OCI-LY7 (cell line): ENCODE data around the gene CELF4. TPM values are rescaled to one million over a fixed set of nuclear protein-coding genes. Genes with fewer than 3 reads are reported as not detected.

Source experiments
- BruUV-seq: library from RNA; stranded (reverse); fragments of 400-500 nt; replicated peaks from 2 replicates; lab custom pipeline; 2021; lab: Mats Ljungman, UMichigan
- CTCF ChIA-PET: fragments of 300-600 bp; sonication (Branson Sonifier 250); formaldehyde crosslinking; loops from one replicate; lab custom pipeline; 2022; ENCODE audit warnings: antibody characterized with exemption; ENCODE audit not compliant: unreplicated experiment; lab: Charles Lee
- POLR2A ChIA-PET: fragments of 300-600 bp; sonication (Branson Sonifier 250); formaldehyde crosslinking; loops from one replicate; lab custom pipeline; 2022; ENCODE audit warnings: antibody characterized with exemption; lab: Charles Lee
- DNase-seq: peaks from one replicate; pipeline ENCODE4 v3.0.0-alpha.2; 2015; ENCODE audit warnings: low spot score
- H2AFZ ChIP-seq: fragments of 200-600 bp; sonication (generic), shearing (Covaris generic); 2 replicates; pipeline ENCODE4 v1.6.1; 2014; ENCODE audit warnings: mild to moderate bottlenecking, antibody characterized with exemption, low read length, moderate library complexity
- H3K27ac ChIP-seq: fragments of 200-600 bp; sonication (generic); 2 replicates; pipeline ENCODE4 v1.5.1; 2014; ENCODE audit warnings: mixed run types, low read depth, mild to moderate bottlenecking, moderate library complexity, low read length, inconsistent platforms; ENCODE audit not compliant: poor library complexity, severe bottlenecking
- H3K36me3 ChIP-seq: fragments of 200-600 bp; sonication (generic); 2 replicates; pipeline ENCODE4 v1.6.1; 2014; ENCODE audit warnings: mild to moderate bottlenecking, antibody characterized with exemption, low read length, moderate library complexity, mixed read lengths; ENCODE audit not compliant: insufficient read depth
- H3K4me1 ChIP-seq: fragments of 200-600 bp; sonication (generic); 2 replicates; pipeline ENCODE4 v1.5.1; 2014; ENCODE audit warnings: mild to moderate bottlenecking, low read length; ENCODE audit not compliant: insufficient read depth, poor library complexity, severe bottlenecking
- H3K4me2 ChIP-seq: fragments of 200-600 bp; sonication (generic); 2 replicates; pipeline ENCODE4 v1.6.1; 2014; ENCODE audit warnings: mild to moderate bottlenecking, low read length
- H3K4me3 ChIP-seq: fragments of 200-600 bp; sonication (generic); 2 replicates; pipeline ENCODE4 v1.5.1; 2014; ENCODE audit warnings: mild to moderate bottlenecking, low read depth, low read length; ENCODE audit not compliant: poor library complexity, severe bottlenecking
- H3K79me2 ChIP-seq: fragments of 200-600 bp; sonication (generic); 2 replicates; pipeline ENCODE4 v1.6.1; 2016; ENCODE audit warnings: low read depth, mild to moderate bottlenecking, low read length, moderate library complexity, mixed read lengths; ENCODE audit not compliant: insufficient read depth
- H3K9me2 ChIP-seq: fragments of 200-600 bp; sonication (generic); 2 replicates; pipeline ENCODE4 v1.6.1; 2016; ENCODE audit warnings: mild to moderate bottlenecking, low read length, mixed read lengths; ENCODE audit not compliant: insufficient read depth
- H3K9me3 ChIP-seq: fragments of 200-600 bp; sonication (generic); 2 replicates; pipeline ENCODE4 v1.6.1; 2014; ENCODE audit warnings: mild to moderate bottlenecking, mixed run types, low read length, mixed read lengths
- H4K20me1 ChIP-seq: fragments of 200-600 bp; sonication (generic); 2 replicates; pipeline ENCODE4 v1.6.1; 2014; ENCODE audit warnings: mild to moderate bottlenecking, antibody characterized with exemption, low read length, moderate library complexity, mixed read lengths; ENCODE audit not compliant: insufficient read depth
- EZH2phosphoT487 ChIP-seq: fragments of 200-600 bp; sonication (generic); IDR thresholded peaks from 2 replicates; pipeline ENCODE4 v1.6.1; 2018; ENCODE audit warnings: low read depth, borderline replicate concordance, mild to moderate bottlenecking, mixed run types, antibody characterized with exemption, low read length, moderate library complexity, mixed read lengths
- intact Hi-C: fragments of 100-400 bp; cut with micrococcal nuclease; formaldehyde crosslinking; loops from one replicate; pipeline ENCODE4 v1.10.0; 2022; ENCODE audit not compliant: unreplicated experiment
- total RNA-seq, 2 experiments: library from RNA; depleted of rRNA in 1 of 2; stranded (reverse); fragments of >200 nt in 1 of 2; shearing (Covaris generic) in 1 of 2; gene quantifications; 2 replicates each; pipeline ENCODE4 v1.2.3, GENCODE V29; 2014 to 2022
- TF ChIP-seq, protein P1 (sequence below): fragments of 200-600 bp; sonication (generic); conservative IDR thresholded peaks from 2 replicates; pipeline ENCODE4 v1.5.1; 2014; ENCODE audit warnings: mild to moderate bottlenecking, antibody characterized with exemption, low read length, moderate library complexity, mixed read lengths

Gene CELF4
- total RNA-seq, 2 experiments from 2014 or later: not detected

DNA sequence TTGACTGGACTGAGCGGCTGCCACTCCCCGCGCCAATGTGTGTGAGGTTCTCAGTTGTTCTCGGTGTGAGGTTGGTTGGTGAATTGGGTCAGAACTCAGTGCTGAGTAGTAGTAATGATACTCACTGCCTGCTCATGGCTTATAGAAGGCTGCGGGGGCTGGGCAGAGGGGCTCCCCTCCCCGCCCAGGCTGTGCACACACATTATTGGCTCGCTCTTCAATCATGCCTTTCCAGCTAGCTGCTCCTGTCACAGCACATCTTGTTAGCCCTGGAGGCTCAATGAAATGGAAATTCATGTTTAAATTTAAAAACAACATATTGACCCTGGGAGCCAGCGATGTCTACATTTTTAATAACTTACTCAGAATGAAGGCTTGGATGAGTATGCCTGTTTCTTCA lies 152.8 kb downstream of the CELF4 start:
- TF ChIP-seq EZH2phosphoT487: no peak
- TF ChIP-seq, protein P1, sequence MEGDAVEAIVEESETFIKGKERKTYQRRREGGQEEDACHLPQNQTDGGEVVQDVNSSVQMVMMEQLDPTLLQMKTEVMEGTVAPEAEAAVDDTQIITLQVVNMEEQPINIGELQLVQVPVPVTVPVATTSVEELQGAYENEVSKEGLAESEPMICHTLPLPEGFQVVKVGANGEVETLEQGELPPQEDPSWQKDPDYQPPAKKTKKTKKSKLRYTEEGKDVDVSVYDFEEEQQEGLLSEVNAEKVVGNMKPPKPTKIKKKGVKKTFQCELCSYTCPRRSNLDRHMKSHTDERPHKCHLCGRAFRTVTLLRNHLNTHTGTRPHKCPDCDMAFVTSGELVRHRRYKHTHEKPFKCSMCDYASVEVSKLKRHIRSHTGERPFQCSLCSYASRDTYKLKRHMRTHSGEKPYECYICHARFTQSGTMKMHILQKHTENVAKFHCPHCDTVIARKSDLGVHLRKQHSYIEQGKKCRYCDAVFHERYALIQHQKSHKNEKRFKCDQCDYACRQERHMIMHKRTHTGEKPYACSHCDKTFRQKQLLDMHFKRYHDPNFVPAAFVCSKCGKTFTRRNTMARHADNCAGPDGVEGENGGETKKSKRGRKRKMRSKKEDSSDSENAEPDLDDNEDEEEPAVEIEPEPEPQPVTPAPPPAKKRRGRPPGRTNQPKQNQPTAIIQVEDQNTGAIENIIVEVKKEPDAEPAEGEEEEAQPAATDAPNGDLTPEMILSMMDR: no peak
- intact Hi-C loops: no loop called here
- Histone ChIP-seq H2AFZ (no peak overlapping the region), H3K4me1 (no peaks in the 10 kb centered on the region), H3K9me3 (no peaks in the 10 kb centered on the region), H3K4me2 (no peak overlapping the region), H3K79me2 (no peaks in the 10 kb centered on the region), H4K20me1 (no peaks in the 10 kb centered on the region), H3K27ac (no peak overlapping the region), H3K9me2 (no peaks in the 10 kb centered on the region), H3K36me3 (no peaks in the 10 kb centered on the region), H3K4me3 (no peak overlapping the region)
- CTCF ChIA-PET: no interaction called here
- POLR2A ChIA-PET: no interaction called here
- BruUV-seq: no TSS peak
- DNase-seq: no peak

DNA sequence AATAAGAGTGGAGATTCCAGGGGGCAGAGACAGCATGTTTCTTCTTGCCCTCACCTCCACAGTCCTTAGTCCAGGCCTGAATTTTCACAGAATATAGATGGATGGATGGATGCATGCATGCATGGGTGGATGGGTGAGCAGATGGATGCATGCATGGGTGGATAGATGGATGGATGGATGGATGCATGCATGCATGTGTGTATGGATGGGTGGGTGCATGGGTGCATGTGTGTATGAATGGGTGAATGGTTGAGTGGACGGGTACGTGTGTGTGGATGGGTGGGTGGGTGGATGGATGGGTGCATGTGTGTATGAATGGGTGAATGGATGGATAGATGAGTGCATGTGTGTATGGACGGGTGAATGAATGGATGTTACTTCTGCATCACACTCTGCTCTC lies 153.3 kb downstream of the CELF4 start:
- ChIA-PET POLR2A (no interaction called here), CTCF (no interaction called here)
- Histone ChIP-seq H2AFZ (no peak overlapping the region), H3K4me2 (no peak overlapping the region), H3K79me2 (no peaks in the 10 kb centered on the region), H3K9me2 (no peaks in the 10 kb centered on the region), H3K4me3 (no peak overlapping the region), H3K4me1 (no peaks in the 10 kb centered on the region), H3K9me3 (no peaks in the 10 kb centered on the region), H3K36me3 (no peaks in the 10 kb centered on the region), H3K27ac (no peak overlapping the region), H4K20me1 (no peaks in the 10 kb centered on the region)
- no TSS peak for BruUV-seq
- TF ChIP-seq, protein P1: no peak
- TF ChIP-seq EZH2phosphoT487: no peak
- intact Hi-C loops: no loop called here
- no peak for DNase-seq

DNA sequence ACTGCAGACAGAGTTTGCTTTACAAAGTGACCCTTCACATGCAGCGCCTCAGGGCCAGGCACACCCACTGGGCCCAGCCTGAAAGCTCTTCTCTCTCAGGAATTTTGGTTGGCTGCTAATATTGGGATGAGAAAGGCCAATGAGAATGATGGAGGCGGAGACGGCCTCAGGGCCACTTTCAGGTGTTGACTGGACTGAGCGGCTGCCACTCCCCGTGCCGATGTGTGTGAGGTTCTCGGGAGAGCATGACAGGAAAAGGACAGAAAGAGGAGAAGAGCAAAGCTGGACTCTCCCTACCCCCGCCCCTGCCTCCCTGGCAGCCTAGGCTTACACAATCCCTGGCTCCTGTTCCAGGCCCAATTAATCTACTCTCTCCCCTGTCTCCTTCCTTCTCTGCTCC lies 155.7 kb downstream of the CELF4 start:
- no peaks in the 10 kb centered on the region for H4K20me1 ChIP-seq
- H3K9me3 ChIP-seq: no peaks in the 10 kb centered on the region
- no peak overlapping the region for H2AFZ ChIP-seq
- no peaks in the 10 kb centered on the region for H3K4me1 ChIP-seq
- DNase-seq: no peak
- BruUV-seq: no TSS peak
- ChIA-PET POLR2A (no interaction called here), CTCF (no interaction called here)
- H3K36me3 ChIP-seq: no peaks in the 10 kb centered on the region
- H3K27ac ChIP-seq: no peak overlapping the region
- no peak for TF ChIP-seq EZH2phosphoT487
- TF ChIP-seq, protein P1: no peak
- no peaks in the 10 kb centered on the region for H3K9me2 ChIP-seq
- H3K4me3 ChIP-seq: no peak overlapping the region
- intact Hi-C loops: no loop called here
- H3K79me2 ChIP-seq: no peaks in the 10 kb centered on the region
- H3K4me2 ChIP-seq: no peak overlapping the region
